ENCODE measurements around the gene LIPC.

LIPC gene

GRCh38 chr15:58564981-58565380 lies 133.2 kb downstream of the LIPC start:
- no peak overlapping the region for H3K4me3 ChIP-seq (ENCODE audit: low read length)
- H3K9me3 ChIP-seq (ENCODE audit: insufficient read depth, low read depth, low read length) = no peaks in the 10 kb centered on the region
- H3K36me3 ChIP-seq (ENCODE audit: insufficient read depth, low read length) = no peaks in the 10 kb centered on the region
- WGBS = 93% methylated on average over 5 of the region's 6 CpGs
- no peak overlapping the region for H3K27ac ChIP-seq (ENCODE audit: low read depth, low read length)
- H3K27me3 ChIP-seq (ENCODE audit: insufficient read depth, low read length) = no peaks in the 10 kb centered on the region
- H3K9ac ChIP-seq (ENCODE audit: low read depth, low read length) = no peak overlapping the region
- H3K4me1 ChIP-seq (ENCODE audit: insufficient read depth, low read length) = peaks cover 10% of the 10 kb centered on the region

GRCh38 chr15:58565619-58566018 lies 133.8 kb downstream of the LIPC start:
- no peak overlapping the region for H3K4me3 ChIP-seq (ENCODE audit: low read length)
- WGBS = 73% methylated on average over 4 of the region's 4 CpGs
- H3K9me3 ChIP-seq (ENCODE audit: insufficient read depth, low read depth, low read length) = no peaks in the 10 kb centered on the region
- peaks cover 10% of the 10 kb centered on the region for H3K4me1 ChIP-seq (ENCODE audit: insufficient read depth, low read length)
- no peaks in the 10 kb centered on the region for H3K27me3 ChIP-seq (ENCODE audit: insufficient read depth, low read length)
- H3K9ac ChIP-seq (ENCODE audit: low read depth, low read length) = no peak overlapping the region
- H3K36me3 ChIP-seq (ENCODE audit: insufficient read depth, low read length) = no peaks in the 10 kb centered on the region
- H3K27ac ChIP-seq (ENCODE audit: low read depth, low read length) = no peak overlapping the region

GRCh38 chr15:58566029-58566428 lies 134.2 kb downstream of the LIPC start:
- H3K4me3 ChIP-seq (ENCODE audit: low read length) = no peak overlapping the region
- peaks cover 8% of the 10 kb centered on the region for H3K4me1 ChIP-seq (ENCODE audit: insufficient read depth, low read length)
- H3K36me3 ChIP-seq (ENCODE audit: insufficient read depth, low read length) = no peaks in the 10 kb centered on the region
- no peaks in the 10 kb centered on the region for H3K9me3 ChIP-seq (ENCODE audit: insufficient read depth, low read depth, low read length)
- H3K27ac ChIP-seq (ENCODE audit: low read depth, low read length) = no peak overlapping the region
- no peaks in the 10 kb centered on the region for H3K27me3 ChIP-seq (ENCODE audit: insufficient read depth, low read length)
- no peak overlapping the region for H3K9ac ChIP-seq (ENCODE audit: low read depth, low read length)
- WGBS = 94% methylated on average over 6 of the region's 6 CpGs

GRCh38 chr15:58568157-58568571 lies 136.4 kb downstream of the LIPC start:
- H3K9me3 ChIP-seq (ENCODE audit: insufficient read depth, low read depth, low read length) = no peaks in the 10 kb centered on the region
- H3K4me1 ChIP-seq (ENCODE audit: insufficient read depth, low read length) = no peaks in the 10 kb centered on the region; the same call in 1 of the 2 replicates
- no peak overlapping the region for H3K4me3 ChIP-seq (ENCODE audit: low read length)
- no peak overlapping the region for H3K27ac ChIP-seq (ENCODE audit: low read depth, low read length)
- no peaks in the 10 kb centered on the region for H3K36me3 ChIP-seq (ENCODE audit: insufficient read depth, low read length)
- H3K27me3 ChIP-seq (ENCODE audit: insufficient read depth, low read length) = no peaks in the 10 kb centered on the region
- no peak overlapping the region for H3K9ac ChIP-seq (ENCODE audit: low read depth, low read length)
- 91% methylated on average over 2 of the region's 2 CpGs for WGBS

GRCh38 chr15:58569455-58569854 lies 137.7 kb downstream of the LIPC start:
- 100% methylated on average over 1 of the region's 1 CpG for WGBS

GRCh38 chr15:58571491-58571890 lies 139.7 kb downstream of the LIPC start:
- H3K9ac ChIP-seq (ENCODE audit: low read depth, low read length) = no peak overlapping the region
- no peak overlapping the region for H3K27ac ChIP-seq (ENCODE audit: low read depth, low read length)
- H3K36me3 ChIP-seq (ENCODE audit: insufficient read depth, low read length) = no peaks in the 10 kb centered on the region
- H3K27me3 ChIP-seq (ENCODE audit: insufficient read depth, low read length) = no peaks in the 10 kb centered on the region
- no peaks in the 10 kb centered on the region; the same call in 1 of the 2 replicates for H3K4me1 ChIP-seq (ENCODE audit: insufficient read depth, low read length)
- WGBS = 91% methylated on average over 6 of the region's 6 CpGs
- H3K9me3 ChIP-seq (ENCODE audit: insufficient read depth, low read depth, low read length) = no peaks in the 10 kb centered on the region
- no peak overlapping the region for H3K4me3 ChIP-seq (ENCODE audit: low read length)

More at GRCh38 chr15:58569455-58569854, 137.7 kb downstream of the LIPC start:
- Histone ChIP-seq H3K4me1 (ENCODE audit: insufficient read depth, low read length) (no peaks in the 10 kb centered on the region; the same call in 1 of the 2 replicates), H3K9ac (ENCODE audit: low read depth, low read length) (no peak overlapping the region), H3K4me3 (ENCODE audit: low read length) (no peak overlapping the region), H3K36me3 (ENCODE audit: insufficient read depth, low read length) (no peaks in the 10 kb centered on the region), H3K9me3 (ENCODE audit: insufficient read depth, low read depth, low read length) (no peaks in the 10 kb centered on the region), H3K27me3 (ENCODE audit: insufficient read depth, low read length) (no peaks in the 10 kb centered on the region), H3K27ac (ENCODE audit: low read depth, low read length) (no peak overlapping the region)

- no peaks in the 10 kb centered on the region for H3K27me3 ChIP-seq (ENCODE audit: insufficient read depth, low read length)
- 90% methylated on average over 4 of the region's 4 CpGs for WGBS
- no peak overlapping the region for H3K27ac ChIP-seq (ENCODE audit: low read depth, low read length)
- no peaks in the 10 kb centered on the region; the same call in 1 of the 2 replicates for H3K4me1 ChIP-seq (ENCODE audit: insufficient read depth, low read length)
- no peak overlapping the region for H3K4me3 ChIP-seq (ENCODE audit: low read length)
- no peaks in the 10 kb centered on the region for H3K9me3 ChIP-seq (ENCODE audit: insufficient read depth, low read depth, low read length)
- H3K9ac ChIP-seq (ENCODE audit: low read depth, low read length) = no peak overlapping the region
- no peaks in the 10 kb centered on the region for H3K36me3 ChIP-seq (ENCODE audit: insufficient read depth, low read length)
Observed at GRCh38 chr15:58572521-58572920, 140.7 kb downstream of the LIPC start.

GRCh38 chr15:58573270-58573669 lies 141.5 kb downstream of the LIPC start:
- H3K4me1 ChIP-seq (ENCODE audit: insufficient read depth, low read length) = no peaks in the 10 kb centered on the region; the same call in 1 of the 2 replicates
- H3K4me3 ChIP-seq (ENCODE audit: low read length) = no peak overlapping the region
- H3K27me3 ChIP-seq (ENCODE audit: insufficient read depth, low read length) = no peaks in the 10 kb centered on the region
- H3K36me3 ChIP-seq (ENCODE audit: insufficient read depth, low read length) = no peaks in the 10 kb centered on the region
- H3K27ac ChIP-seq (ENCODE audit: low read depth, low read length) = no peak overlapping the region
- 96% methylated on average over 2 of the region's 4 CpGs for WGBS
- no peaks in the 10 kb centered on the region for H3K9me3 ChIP-seq (ENCODE audit: insufficient read depth, low read depth, low read length)
- H3K9ac ChIP-seq (ENCODE audit: low read depth, low read length) = no peak overlapping the region

- H3K9ac ChIP-seq (ENCODE audit: low read depth, low read length) = no peak overlapping the region
- H3K27me3 ChIP-seq (ENCODE audit: insufficient read depth, low read length) = no peaks in the 10 kb centered on the region
- H3K36me3 ChIP-seq (ENCODE audit: insufficient read depth, low read length) = no peaks in the 10 kb centered on the region
- H3K27ac ChIP-seq (ENCODE audit: low read depth, low read length) = no peak overlapping the region
- H3K9me3 ChIP-seq (ENCODE audit: insufficient read depth, low read depth, low read length) = no peaks in the 10 kb centered on the region
- no peak overlapping the region for H3K4me3 ChIP-seq (ENCODE audit: low read length)
- 92% methylated on average over 4 of the region's 4 CpGs for WGBS
- no peaks in the 10 kb centered on the region for H3K4me1 ChIP-seq (ENCODE audit: insufficient read depth, low read length)
Observed at GRCh38 chr15:58574631-58575030, 142.8 kb downstream of the LIPC start.

- H3K27ac ChIP-seq (ENCODE audit: low read depth, low read length) = no peak overlapping the region
- no peak overlapping the region for H3K9ac ChIP-seq (ENCODE audit: low read depth, low read length)
- WGBS = 93% methylated on average over 14 of the region's 14 CpGs
Observed at GRCh38 chr15:58575045-58575786, 143.4 kb downstream of the LIPC start.

GRCh38 chr15:58576657-58577056 lies 144.9 kb downstream of the LIPC start:
- Histone ChIP-seq H3K27ac (ENCODE audit: low read depth, low read length) (no peak overlapping the region), H3K27me3 (ENCODE audit: insufficient read depth, low read length) (no peaks in the 10 kb centered on the region), H3K9ac (ENCODE audit: low read depth, low read length) (no peak overlapping the region), H3K36me3 (ENCODE audit: insufficient read depth, low read length) (no peaks in the 10 kb centered on the region), H3K9me3 (ENCODE audit: insufficient read depth, low read depth, low read length) (no peaks in the 10 kb centered on the region), H3K4me1 (ENCODE audit: insufficient read depth, low read length) (no peaks in the 10 kb centered on the region), H3K4me3 (ENCODE audit: low read length) (no peak overlapping the region)

More at GRCh38 chr15:58575045-58575786, 143.4 kb downstream of the LIPC start:
- Histone ChIP-seq H3K36me3 (ENCODE audit: insufficient read depth, low read length) (no peaks in the 10 kb centered on the region), H3K27me3 (ENCODE audit: insufficient read depth, low read length) (no peaks in the 10 kb centered on the region), H3K4me3 (ENCODE audit: low read length) (no peak overlapping the region), H3K4me1 (ENCODE audit: insufficient read depth, low read length) (no peaks in the 10 kb centered on the region), H3K9me3 (ENCODE audit: insufficient read depth, low read depth, low read length) (no peaks in the 10 kb centered on the region)

Measured in HUES64 (cell line).